Activated T-cell treated with anti-CD3 and anti-CD28 coated beads for 1 hour (primary cell): ENCODE results near the gene GAS6.
"Not testable (repeated sequence)": the region's sequence is repeated elsewhere in the genome, so short reads cannot be mapped to it uniquely, and the experiment has no call there.

Experiments
- DNase-seq: peaks from one replicate; pipeline ENCODE4 v3.0.0-alpha.2; 2020; ENCODE audit warnings: low read depth

Gene GAS6

DNA sequence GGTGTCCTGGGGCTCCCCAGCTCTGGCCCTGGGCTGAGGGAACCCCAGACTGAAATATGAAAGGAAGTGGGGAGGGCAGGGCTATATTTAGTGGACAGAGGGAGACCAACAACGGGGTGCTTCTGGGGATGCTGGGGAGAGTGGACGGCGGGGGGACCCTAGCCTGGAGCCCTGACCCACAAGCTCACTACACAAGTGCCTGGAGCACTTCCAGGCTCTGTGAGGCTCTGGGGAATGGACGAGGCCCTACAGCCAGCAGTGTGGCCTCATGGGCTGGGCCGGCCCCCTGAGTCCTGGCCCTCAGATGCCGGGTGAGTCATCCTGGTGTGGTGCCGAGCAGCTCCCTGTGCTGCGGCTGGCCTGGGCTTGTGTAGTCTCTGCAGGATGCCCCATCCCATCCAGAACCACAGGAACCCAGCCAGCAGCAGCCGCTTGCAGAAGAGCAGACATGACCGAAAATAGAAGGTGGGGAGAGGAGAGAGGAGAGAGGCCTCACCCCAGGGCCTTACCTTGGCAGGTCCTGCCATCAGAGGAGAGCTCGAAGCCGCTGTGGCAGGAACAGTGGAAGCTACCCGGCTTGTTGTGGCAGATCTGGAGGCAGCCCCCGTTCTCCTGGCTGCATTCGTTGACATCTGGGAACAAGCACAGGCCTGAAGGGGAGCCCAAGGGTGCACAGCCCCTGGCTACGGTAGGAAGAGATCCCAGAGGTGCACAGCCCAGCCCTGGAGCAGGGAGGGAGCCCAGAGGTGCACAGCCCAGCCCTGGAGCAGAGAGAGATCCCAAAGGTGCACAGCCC lies 26.1 kb downstream of the GAS6 start:
- no peak for DNase-seq

DNA sequence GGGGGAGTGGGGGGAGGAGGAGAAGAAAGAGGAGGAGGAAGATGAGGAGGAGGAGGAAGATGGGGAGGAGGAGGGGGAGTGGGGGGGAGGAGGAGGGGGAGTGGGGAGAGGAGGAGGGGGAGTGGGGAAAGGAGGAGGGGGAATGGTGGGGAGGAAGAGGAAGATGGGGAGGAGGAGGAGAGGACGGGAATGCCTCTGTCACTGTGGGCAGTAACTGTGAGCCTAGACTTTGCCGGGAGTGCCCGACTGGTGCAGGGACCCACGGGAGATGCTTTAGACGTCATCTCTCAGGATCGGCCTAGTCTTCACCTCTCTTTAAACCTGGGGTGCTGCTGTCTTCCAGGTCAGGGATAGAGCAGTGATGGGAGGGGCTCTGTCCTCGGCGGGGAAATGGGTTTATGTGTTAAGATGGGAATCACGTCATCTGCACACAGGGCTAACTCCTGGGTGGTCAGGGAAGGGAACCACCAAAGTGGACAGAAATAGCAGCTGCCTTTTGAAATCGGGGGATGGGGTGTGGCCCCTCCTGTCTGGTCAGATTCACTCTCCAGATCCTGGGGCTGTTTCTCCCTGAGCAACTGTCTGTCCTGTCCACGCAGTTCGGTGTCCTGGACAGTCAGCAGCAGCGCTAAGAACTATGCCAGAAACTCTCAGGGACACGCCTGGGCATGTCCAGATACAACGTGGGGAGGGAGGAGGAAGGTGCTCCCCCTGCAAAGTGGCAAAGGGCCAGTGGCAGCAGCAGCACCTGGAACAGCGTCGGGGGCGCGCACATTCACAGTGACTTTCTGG lies 26.9 kb downstream of the GAS6 start:
- no peak for DNase-seq

DNA sequence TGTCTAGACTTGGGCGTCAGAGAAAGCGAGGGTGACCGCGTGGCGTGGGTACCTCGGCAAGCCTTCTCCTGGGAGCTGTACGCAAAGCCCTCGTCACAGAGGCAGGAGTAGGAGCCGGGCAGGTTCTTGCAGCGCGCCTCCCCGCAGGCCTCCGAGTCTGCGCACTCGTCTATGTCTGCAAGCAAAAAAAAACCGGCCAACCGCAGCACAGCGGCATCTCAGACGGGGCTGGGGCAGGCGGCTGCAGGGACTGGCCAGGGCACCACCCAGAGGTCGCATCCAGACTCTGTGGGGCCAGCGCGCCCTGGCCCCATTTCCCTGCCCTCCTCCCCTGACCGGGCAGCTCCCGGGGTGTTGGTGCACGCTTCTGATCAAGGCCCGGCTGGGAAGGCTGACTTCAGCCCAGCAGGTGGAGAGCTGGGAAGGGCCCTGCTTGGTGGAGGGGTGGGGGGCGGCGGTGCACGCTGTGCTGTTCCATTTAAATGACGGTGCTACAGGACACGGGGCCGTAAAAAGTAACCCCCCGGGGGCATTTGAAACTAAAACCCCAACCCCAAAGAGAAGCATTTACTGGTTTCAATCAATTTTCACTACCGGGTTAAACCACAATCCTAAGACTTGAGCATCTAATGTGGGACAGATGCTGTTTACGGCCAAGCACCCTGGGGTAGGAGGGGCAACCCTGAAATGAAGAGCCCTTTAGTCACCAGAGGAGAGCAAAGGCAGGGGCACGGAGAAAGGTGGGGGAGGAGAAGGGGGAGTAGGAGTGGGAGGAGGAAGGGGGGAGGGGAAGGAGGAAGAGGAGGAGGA lies 28.2 kb downstream of the GAS6 start:
- DNase-seq, result no peak

DNA sequence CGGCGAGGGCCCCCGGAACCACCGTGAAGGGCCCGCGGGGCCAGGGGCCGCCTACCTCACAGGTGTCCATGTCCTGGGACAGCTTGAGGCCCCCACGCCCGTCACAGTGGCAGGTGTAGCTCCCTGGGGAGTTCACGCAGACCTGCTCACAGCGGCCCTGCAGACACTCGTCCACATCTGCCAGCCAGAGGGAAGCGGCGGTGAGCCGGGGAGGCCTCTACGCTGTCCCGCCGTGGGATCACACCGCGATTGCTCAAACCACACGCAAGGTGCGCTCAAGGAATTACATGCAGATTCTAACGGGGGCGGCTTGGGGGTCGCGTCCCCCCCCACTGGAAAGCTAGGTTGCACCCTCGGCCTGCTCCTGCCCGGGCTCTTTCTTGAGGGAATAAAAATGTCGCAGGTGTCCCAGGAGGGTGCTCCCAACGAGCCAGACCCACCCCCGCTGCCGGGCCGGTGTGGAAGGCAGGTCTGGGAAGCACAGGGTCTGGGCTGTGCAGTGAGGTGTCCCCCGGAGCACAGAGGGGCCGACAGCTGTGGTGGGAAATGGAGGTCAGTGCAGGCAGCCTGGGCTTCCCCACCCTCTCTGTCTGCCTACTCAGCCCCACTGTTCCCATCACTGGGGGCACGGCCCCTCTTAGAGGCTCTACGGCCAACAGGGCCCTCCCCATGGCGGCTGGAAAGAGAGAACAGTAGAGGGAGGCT lies 29.2 kb downstream of the GAS6 start:
- DNase-seq, result no peak

DNA sequence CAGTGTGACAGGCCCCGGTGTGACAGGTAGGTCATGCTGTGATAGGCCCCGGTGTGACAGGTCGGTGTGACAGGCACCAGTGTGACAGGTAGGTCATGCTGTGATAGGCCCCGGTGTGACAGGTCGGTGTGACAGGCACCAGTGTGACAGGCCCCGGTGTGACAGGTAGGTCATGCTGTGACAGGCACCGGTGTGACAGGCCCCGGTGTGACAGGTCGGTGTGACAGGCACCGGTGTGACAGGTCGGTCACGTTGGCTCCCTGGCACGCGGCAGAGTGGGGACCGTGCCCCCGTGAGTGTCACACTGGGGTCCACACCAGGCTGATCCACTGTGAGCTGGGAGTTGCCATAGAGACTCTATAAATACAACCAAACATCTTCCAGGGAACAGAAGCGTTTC lies 29.9 kb downstream of the GAS6 start:
- not testable (repeated sequence) for DNase-seq

DNA sequence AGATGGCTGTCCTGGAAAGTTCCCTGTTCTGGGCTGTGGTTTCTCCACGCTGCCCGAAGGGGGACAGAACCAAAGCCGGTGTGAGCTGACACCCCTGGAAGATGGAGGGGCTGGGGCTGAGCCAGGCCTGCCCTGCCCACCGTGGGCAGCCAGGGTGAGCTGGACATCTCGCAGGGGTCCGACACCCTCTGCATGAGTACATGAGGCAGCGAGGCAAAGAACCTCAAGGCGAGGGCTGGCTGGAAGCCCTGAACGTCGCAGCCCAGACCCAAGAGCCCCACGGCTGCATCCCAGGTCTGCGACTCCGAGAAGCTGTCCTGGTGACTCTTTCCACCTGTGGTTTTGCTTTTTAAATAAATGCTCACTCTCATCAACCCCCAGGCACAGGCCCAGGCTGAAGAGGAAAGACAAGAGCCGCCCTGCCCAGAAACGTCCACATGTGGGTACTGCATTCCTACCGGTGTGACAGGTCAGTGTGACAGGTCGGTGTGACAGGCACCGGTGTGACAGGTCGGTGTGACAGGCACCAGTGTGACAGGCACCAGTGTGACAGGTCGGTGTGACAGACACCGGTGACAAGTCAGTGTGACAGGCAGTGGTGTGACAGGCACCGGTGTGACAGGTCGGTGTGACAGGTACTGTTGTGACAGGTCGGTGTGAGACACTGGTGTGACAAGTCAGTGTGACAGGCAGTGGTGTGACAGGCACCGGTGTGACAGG lies 30.6 kb downstream of the GAS6 start:
- no peak for DNase-seq

DNA sequence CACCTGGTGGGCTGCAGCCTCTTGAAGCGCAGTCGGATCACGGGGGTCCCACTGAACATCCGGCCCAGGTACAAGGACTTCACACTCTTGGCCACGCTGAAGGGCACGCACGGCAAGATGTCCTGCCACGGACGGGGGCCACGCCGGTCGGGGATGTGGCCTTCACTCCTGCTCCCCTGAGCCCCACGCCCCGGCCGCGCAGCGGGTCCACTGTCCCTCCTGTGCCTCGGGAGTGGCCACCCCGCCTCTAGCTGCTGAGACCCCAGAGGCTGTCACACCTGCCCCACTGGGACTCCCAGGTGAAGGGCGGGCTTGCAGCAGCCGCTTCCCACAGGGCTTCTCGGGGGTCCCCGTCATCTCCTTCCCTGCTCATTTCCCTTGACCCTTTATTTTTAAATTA lies 31.2 kb downstream of the GAS6 start:
- DNase-seq, result no peak

DNA sequence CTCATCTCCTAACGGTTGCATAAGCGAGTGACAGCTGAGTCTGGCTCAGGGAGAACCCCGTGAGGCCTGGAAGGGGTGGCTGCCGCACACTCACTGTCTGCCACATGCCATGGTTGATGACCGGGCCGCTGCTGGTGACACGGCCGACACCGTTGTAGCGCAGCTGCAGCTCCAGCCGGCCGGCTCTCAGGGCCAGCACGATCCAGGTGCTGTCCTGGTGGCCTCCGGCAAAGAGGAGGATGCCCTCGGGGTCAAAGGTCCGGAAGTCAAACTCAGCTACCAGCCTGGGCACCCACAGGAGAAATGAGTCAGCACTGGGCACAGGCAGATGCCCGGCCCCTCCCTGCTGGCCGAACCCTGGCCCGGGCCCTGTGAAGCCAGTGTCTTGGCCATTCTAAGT lies 31.7 kb downstream of the GAS6 start:
- DNase-seq, result no peak

DNA sequence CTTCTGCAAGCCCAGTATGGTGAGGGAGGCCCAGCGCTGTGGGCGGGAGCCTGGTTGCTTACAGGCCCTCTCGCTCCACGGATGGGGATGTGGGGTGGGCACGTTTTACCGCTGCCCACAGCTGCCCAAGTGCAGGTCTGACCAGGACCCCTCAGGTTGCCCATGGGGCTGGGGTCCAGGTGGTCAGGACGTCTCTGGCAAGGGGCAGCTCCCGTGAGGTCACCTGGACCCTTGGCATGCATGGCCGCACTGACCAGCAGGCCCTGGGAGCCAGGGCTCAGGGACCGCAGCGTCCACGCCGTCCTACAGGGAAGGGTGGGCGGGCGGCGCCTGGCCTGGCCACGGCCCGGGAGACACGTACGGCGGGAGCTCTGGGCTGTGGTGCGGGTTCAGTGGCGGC lies 32.8 kb downstream of the GAS6 start:
- no peak for DNase-seq

DNA sequence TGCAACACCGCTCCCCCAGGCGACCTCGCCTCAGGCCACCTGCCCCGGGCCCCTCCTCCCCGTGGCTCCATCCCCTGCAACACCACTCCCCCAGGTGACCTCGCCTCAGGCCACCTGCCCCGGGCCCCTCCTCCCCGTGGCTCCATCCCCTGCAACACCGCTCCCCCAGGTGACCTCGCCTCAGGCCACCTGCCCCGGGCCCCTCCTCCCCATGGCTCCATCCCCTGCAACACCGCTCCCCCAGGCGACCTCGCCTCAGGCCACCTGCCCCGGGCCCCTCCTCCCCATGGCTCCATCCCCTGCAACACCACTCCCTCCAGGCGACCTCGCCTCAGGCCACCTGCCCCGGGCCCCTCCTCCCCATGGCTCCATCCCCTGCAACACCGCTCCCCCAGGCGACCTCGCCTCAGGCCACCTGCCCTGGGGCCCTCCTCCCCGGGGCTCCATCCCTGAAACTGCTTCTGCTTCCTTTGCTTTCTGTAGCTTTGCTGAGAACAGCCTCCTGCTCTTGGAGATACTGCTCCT lies 33.4 kb downstream of the GAS6 start:
- not testable (repeated sequence) for DNase-seq

DNA sequence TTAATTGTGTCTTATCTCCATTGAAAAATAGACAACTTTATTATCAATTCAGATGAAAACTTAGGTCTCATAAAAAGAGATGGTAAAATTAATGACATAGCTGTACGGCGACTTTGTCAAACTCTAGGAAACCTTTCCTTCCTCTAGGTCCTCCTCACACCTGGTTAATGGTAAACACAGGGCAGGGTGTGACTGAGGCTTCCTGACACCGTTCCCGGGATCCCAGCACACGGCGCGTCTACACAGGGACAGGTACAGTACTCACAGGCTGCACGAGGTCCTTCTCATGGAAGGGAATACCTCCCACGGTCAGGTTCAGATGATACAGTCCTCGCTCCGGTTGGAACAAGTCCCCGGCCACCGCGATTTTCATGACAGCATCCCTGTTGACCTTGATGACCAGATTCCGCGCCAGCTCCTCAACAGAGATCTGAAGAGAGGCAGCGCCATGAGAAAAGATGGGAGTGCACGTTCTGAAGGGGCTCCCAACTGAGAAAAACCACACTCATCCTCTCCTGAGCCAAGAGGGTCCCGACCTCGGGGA lies 35.5 kb downstream of the GAS6 start:
- no peak for DNase-seq

DNA sequence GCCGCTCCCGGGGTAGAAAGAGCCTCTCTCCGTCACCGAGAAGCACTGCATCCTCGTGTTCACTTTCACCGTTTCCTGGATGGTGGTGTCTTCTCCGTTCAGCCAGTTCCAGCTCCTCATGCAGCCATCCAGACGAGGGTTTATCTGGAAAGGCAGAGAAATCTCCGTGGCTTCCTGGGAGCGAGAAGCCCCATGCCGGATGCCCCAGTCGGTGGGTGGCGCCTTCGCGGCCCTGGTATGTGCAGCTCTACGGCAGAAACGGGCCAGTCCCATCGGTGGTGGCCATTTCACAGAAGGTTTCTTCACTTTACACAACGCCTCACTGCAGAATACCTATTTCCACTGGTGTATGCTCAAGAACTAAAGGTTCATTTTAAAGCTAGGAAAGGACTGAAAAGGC lies 36.9 kb downstream of the GAS6 start:
- DNase-seq, result no peak

DNA sequence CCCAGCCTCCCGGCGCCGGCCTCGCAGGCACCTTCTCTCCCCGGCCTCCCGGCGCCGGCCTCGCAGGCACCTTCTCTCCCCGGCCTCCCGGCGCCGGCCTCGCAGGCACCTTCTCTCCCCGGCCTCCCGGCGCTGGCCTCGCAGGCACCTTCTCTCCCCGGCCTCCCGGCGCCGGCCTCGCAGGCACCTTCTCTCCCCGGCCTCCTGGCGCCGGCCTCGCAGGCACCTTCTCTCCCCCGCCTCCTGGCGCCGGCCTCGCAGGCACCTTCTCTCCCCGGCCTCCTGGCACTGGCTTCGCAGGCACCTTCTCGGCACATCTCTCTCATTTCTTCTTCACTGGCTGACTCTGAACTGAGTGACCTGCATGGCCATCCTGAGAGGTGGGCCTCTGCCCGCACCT lies 37.4 kb downstream of the GAS6 start:
- not testable (repeated sequence) for DNase-seq

DNA sequence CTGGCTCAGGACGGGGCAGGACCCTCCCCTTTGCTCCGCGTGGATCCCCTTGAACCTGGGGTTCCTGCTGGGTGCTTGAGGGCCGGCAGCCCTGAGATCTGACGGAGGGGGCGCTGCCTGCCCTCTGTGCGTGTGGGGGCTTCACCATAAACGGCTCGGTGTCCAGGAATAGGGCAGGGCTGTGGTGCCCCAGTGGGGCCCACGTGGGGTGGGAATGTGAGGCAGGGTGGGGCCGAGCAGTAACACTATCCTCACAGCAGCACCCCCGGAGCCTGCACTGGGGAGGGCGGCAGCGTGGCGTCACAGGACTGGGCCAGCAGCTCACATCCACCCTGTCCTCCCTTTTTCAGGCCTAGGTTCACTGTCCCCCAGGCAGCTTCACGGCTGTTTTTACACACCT lies 38.0 kb downstream of the GAS6 start:
- DNase-seq, result no peak

DNA sequence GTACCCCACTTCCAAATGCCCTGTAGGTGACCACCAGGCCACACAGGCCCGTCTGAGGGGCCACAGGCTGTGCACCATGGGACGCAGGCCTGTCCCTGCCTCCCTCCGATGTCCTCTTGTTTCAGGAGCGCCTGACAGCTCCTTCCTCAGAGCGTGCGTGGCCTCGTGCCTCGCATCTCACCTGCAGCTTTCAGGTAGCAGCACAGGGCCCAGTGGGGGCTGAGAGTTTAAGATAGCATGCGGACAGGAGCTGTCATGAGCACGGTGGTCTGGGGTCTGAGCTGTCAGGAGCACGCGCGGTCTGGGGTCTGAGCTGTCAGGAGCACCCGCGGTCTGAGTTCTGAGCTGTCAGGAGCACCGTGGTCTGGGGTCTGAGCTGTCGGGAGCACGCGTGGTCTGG lies 40.1 kb downstream of the GAS6 start:
- no peak for DNase-seq

DNA sequence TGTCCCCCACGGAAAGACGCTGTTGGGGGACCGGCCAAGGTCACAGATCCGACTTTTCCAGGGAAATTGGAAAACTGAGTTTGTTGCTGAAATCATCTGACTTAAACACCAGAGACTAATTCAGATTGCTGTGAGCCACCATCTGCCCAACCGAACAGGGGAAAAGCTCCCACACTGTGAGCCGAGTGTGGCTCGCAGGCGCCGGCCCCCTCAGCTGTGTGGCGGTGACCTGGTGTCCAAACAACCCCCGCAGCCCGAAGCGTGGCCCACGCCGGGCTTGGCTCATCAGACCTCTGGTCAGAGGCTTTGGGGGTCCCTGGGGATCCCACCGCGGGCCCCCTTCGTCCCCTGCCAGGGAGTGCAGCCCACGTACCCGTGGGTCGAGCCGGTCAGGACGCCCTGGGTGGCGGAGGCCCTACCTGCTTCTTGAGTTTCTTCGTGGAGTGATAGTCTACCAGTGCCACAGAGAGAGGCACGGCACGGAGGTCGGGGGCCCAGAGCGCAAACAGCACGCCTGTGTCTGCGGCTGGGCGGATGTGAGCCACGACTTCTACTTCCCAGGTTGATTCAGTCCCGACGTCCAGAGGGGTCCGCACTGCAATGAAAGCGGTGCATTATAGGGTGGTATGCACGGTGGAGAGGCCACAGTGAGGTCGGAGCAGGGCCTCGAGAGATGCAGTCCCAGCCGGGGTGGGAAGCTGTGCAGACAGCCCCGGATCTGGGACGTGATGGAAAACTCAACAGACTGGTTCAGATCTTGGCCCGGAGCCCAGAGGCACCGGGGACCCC lies 40.7 kb downstream of the GAS6 start:
- DNase-seq, result no peak

DNA sequence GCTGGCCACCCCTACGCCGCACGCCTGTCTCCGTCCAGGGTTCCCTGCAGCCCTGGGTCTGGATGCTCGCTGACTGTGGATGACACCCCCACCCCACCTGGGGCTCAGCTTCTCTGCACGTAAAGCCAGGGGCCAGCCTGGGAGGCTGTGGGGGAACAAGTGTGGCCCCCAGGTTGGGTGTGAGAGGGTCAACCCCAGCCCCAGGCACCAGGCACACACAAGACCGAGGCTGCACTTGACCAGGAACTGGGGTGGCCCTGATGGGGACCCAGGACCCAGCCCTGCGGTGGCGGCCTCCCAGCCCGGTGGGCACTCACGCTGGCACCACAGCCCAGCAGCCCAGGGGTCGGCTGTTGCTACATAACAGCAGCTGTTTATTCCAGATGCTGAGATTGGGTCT lies 41.6 kb downstream of the GAS6 start:
- DNase-seq, result no peak

DNA sequence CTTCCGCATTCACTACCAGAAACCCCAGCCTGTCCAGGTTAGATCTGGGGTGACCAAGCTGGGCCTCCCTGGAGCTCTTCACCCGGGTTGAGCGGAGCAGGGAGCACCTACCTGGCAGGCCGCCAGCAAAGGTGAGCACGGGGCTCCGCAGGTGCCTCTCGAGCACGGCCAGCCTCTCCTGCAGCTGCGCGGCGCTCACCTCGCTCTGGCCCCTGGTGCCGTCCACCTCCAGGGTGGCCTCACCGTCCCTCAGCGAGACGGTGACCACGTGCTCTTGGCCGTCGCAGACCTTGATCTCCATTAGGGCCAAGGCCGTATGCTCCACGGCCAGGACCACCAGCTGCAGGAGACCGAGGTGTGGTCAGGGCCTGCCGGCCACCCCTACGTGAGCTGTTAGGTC lies 42.0 kb downstream of the GAS6 start:
- DNase-seq, result no peak

DNA sequence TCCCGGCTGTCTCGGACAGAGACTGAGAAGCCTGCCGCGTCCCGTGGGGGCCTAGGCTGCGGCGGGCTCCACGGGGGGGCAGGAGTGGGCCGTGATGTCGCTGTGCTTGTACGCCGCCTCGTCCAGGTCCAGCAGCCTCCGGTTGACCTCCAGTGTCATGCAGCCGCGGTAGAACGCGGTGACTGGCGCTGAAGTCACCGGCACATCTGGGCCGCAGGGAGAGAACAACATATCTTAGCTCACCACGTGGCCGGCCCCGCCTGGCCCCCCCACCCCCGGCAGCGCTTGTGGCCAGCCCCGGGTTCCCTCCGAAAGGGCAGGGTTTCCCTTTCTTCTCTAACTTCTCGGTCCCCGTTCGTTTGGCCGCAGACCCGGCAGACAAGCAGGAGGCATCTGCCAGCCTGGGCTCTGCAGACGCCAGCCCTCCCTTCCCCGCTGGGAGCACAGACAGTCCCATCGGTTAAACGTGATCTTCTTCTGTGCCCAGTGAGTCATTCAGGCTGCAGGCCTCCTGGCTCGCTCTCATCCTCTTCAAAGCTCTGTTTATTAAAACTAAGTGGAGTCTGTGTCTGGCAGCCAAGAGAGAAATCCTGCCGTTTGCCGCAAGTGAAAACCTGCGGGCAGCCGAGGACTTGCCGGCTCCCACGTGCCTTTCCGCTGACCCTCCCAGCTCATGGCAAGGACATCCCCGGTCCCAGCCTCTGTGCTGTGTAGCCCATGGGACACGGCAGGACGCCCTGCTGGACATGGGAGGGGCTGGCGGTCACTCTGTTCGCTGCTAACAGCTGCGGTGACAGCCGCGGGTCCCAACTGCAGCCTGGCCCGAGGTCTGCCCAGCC lies 42.8 kb downstream of the GAS6 start:
- DNase-seq, result no peak
